Measurements from ENCODE around the gene KIAA0408. TPM values are rescaled to one million over a fixed set of nuclear protein-coding genes. Genes with fewer than 3 reads are reported as not detected.

The KIAA0408 gene
- total RNA-seq, 5 donors from 2014 or later (not counting 1 experiment from before 2014, with no cell fraction given): 2.2 to 6.4 (median 3.5) TPM

- ChIA-PET CTCF (interaction anchor here (0.8 to 1.6 kb wide), 2 partner anchors 21 to 27 kb away, joined by 3 to 4 read pairs; no protein-coding TSS in a partner anchor), POLR2A (no interaction called here)
- Histone ChIP-seq H3K27ac (ENCODE audit: low read length) (no peak overlapping the region), H3K27me3 (replicated peaks in 1 of 2; ENCODE audit: control insufficient read depth in 2 of 2, extremely low read depth in 1 of 2, insufficient read depth in 2 of 2, low read length in 1 of 2) (no peaks in the 10 kb centered on the region), H3K4me3 (ENCODE audit: control insufficient read depth in 1 of 2, extremely low read depth in 1 of 2, low read length in 1 of 2) (no peak overlapping the region), H3K36me3 (ENCODE audit: control insufficient read depth in 2 of 2, extremely low read depth in 1 of 2, insufficient read depth in 1 of 2, low read length in 1 of 2) (no peaks in the 10 kb centered on the region), H3K4me1 (ENCODE audit: control insufficient read depth in 1 of 2, extremely low read depth in 1 of 2, insufficient read depth in 2 of 2, low read length in 2 of 2) (peaks cover 0 to 3% of the 10 kb centered on the region in 2 experiments), H3K9me3 (no peaks in the 10 kb centered on the region)
- no peak overlapping the region for H3K27ac Mint-ChIP-seq
- H3K4me1 Mint-ChIP-seq: peaks cover 11 to 22% (median 15%) of the 10 kb centered on the region in 3 donors
- H3K9me3 Mint-ChIP-seq: no peaks in the 10 kb centered on the region
- H3K4me3 Mint-ChIP-seq: no peak overlapping the region
- H3K27me3 Mint-ChIP-seq: no peaks in the 10 kb centered on the region
- ATAC-seq (replicated peaks in 1 of 4) (no peak), DNase-seq (no peak)
- WGBS (ENCODE audit: insufficient coverage): no CpG with 5 or more reads among the region's 1 CpG
- H3K36me3 Mint-ChIP-seq: peaks cover 13% of the 10 kb centered on the region
Measured at GRCh38 chr6:127489248-127489647, 30.1 kb upstream of the KIAA0408 start.

- H3K9me3 Mint-ChIP-seq: no peaks in the 10 kb centered on the region
- 100% methylated on average over 1 of the region's 3 CpGs for WGBS (ENCODE audit: insufficient coverage)
- ATAC-seq (replicated peaks in 1 of 4): no peak
- Histone ChIP-seq H3K4me1 (ENCODE audit: control insufficient read depth in 1 of 2, extremely low read depth in 1 of 2, insufficient read depth in 2 of 2, low read length in 2 of 2) (peaks cover 0 to 7% of the 10 kb centered on the region in 2 experiments), H3K4me3 (ENCODE audit: control insufficient read depth in 1 of 2, extremely low read depth in 1 of 2, low read length in 1 of 2) (no peak overlapping the region), H3K9me3 (no peaks in the 10 kb centered on the region), H3K27ac (ENCODE audit: low read length) (no peak overlapping the region), H3K36me3 (ENCODE audit: control insufficient read depth in 2 of 2, extremely low read depth in 1 of 2, insufficient read depth in 1 of 2, low read length in 1 of 2) (no peaks in the 10 kb centered on the region), H3K27me3 (replicated peaks in 1 of 2; ENCODE audit: control insufficient read depth in 2 of 2, extremely low read depth in 1 of 2, insufficient read depth in 2 of 2, low read length in 1 of 2) (no peaks in the 10 kb centered on the region)
- H3K36me3 Mint-ChIP-seq: peaks cover 17% of the 10 kb centered on the region
- ChIA-PET CTCF (interaction anchor here in 1 of 2 donors (1.6 kb wide), 1 partner anchor 29 kb away, joined by 4 read pairs; no protein-coding TSS in a partner anchor), POLR2A (no interaction called here)
- H3K4me1 Mint-ChIP-seq: peaks cover 20 to 31% (median 24%) of the 10 kb centered on the region in 3 donors
- no peak for DNase-seq
- no peak overlapping the region for H3K27ac Mint-ChIP-seq
- H3K4me3 Mint-ChIP-seq: no peak overlapping the region
- H3K27me3 Mint-ChIP-seq: no peaks in the 10 kb centered on the region
Measured at GRCh38 chr6:127486934-127487333, 27.7 kb upstream of the KIAA0408 start.

DNA sequence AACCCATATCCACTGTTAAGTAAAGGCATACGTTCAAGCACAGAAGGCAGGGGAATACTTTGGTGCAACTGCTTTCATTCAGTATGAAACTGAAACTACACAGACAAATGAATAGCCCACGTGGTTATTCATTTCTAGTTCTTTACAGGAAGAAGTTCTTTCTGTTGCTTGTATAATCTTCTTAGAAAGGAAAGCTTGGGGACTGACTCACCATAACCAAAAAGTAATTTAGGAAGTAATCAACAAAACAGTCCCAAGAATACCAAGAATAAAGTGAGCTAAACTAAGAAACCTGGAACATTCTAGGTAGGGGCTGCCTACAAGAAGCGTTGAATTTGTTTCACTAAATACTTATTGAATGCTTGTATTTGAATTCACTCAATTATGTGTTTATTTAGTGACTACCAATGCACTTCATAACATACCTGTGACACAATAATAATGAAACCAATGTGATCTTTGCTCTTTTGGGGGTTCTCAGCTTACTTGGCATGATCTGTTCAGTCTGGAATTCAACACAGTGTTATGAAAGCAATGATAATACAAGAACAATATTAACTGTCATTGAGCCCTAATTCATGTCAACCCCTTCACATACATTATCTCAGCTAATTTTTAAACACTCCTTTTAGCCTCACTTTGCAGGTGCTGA lies 25.1 kb upstream of the KIAA0408 start:
- Histone ChIP-seq H3K4me1 (ENCODE audit: control insufficient read depth in 1 of 2, extremely low read depth in 1 of 2, insufficient read depth in 2 of 2, low read length in 2 of 2) (peaks cover 0 to 7% of the 10 kb centered on the region in 2 experiments), H3K27ac (ENCODE audit: low read length) (peak overlapping the region; percentile 71), H3K4me3 (ENCODE audit: control insufficient read depth in 1 of 2, extremely low read depth in 1 of 2, low read length in 1 of 2) (peak overlapping the region; percentile 8 to 23), H3K9me3 (no peaks in the 10 kb centered on the region), H3K36me3 (ENCODE audit: control insufficient read depth in 2 of 2, extremely low read depth in 1 of 2, insufficient read depth in 1 of 2, low read length in 1 of 2) (no peaks in the 10 kb centered on the region), H3K27me3 (replicated peaks in 1 of 2; ENCODE audit: control insufficient read depth in 2 of 2, extremely low read depth in 1 of 2, insufficient read depth in 2 of 2, low read length in 1 of 2) (no peaks in the 10 kb centered on the region)
- no peaks in the 10 kb centered on the region for H3K27me3 Mint-ChIP-seq
- H3K27ac Mint-ChIP-seq: peak overlapping the region; percentile 61 to 75
- H3K4me3 Mint-ChIP-seq: peak overlapping the region; percentile 59 to 78 (median 62)
- WGBS (ENCODE audit: insufficient coverage): no CpG with 5 or more reads among the region's 3 CpGs
- ChIA-PET POLR2A (no interaction called here), CTCF (interaction anchor here (0.9 to 3.1 kb wide), 5 partner anchors 14 to 1769 kb away, joined by 3 to 22 read pairs (median 6); no protein-coding TSS in a partner anchor)
- peak in 1 of 35 experiments; percentile 44 for DNase-seq
- peak; percentile 86 to 93 (median 90) for ATAC-seq (replicated peaks in 1 of 4)
- peaks cover 19% of the 10 kb centered on the region for H3K36me3 Mint-ChIP-seq
- no peaks in the 10 kb centered on the region for H3K9me3 Mint-ChIP-seq
- H3K4me1 Mint-ChIP-seq: peaks cover 20 to 27% (median 24%) of the 10 kb centered on the region in 3 donors

DNA sequence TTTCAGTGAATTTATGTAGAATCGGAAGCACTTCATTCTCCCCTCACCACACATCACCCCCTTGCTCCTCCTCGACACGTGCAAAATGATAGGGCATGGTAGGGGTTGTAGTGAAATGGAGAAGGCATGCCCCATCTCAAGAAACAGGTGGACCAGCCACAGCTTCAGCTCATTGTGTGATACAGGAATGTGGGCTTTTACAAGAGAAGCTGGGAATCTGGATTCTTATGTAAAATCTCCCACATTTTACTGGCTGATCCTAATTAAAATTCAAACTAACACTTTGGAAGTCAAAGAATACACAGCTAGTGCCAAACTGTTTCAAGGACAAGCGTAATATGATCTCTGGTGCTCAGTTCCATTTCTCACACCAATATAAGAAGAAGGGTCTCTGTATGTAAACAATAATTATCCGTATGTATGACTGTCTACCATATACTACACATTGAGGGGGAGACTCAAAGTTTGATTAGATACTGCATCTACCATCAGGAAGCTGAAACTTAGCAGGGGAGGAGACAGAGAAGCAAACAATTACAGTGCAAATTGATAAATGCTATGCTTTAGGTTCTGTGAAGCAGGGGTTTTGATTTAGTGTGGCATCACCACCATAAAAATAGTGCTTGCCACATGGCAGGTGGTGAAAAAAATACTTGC lies 24.3 kb upstream of the KIAA0408 start:
- CTCF ChIA-PET: interaction anchor here (0.6 to 3.1 kb wide), 6 partner anchors 9 to 1769 kb away, joined by 3 to 22 read pairs (median 4); no protein-coding TSS in a partner anchor
- WGBS (ENCODE audit: insufficient coverage): no CpG with 5 or more reads among the region's 5 CpGs
- H3K4me1 ChIP-seq (ENCODE audit: control insufficient read depth in 1 of 2, extremely low read depth in 1 of 2, insufficient read depth in 2 of 2, low read length in 2 of 2): peaks cover 0 to 7% of the 10 kb centered on the region in 2 experiments
- H3K27ac ChIP-seq (ENCODE audit: low read length): peak overlapping the region; percentile 71
- no peaks in the 10 kb centered on the region for H3K9me3 Mint-ChIP-seq
- DNase-seq (no peak), ATAC-seq (replicated peaks in 1 of 4) (peak in 3 of 4 experiments; percentile 7 to 18 (median 17))
- no peaks in the 10 kb centered on the region for H3K27me3 ChIP-seq (replicated peaks in 1 of 2; ENCODE audit: control insufficient read depth in 2 of 2, extremely low read depth in 1 of 2, insufficient read depth in 2 of 2, low read length in 1 of 2)
- peak overlapping the region in 1 of 2 donors; percentile 8 for H3K4me3 ChIP-seq (ENCODE audit: control insufficient read depth in 1 of 2, extremely low read depth in 1 of 2, low read length in 1 of 2)
- peak overlapping the region; percentile 59 to 78 (median 62) for H3K4me3 Mint-ChIP-seq
- POLR2A ChIA-PET: no interaction called here
- peak overlapping the region; percentile 61 to 75 for H3K27ac Mint-ChIP-seq
- H3K36me3 Mint-ChIP-seq: peaks cover 25% of the 10 kb centered on the region
- peaks cover 20 to 27% (median 24%) of the 10 kb centered on the region in 3 donors for H3K4me1 Mint-ChIP-seq
- H3K36me3 ChIP-seq (ENCODE audit: control insufficient read depth in 2 of 2, extremely low read depth in 1 of 2, insufficient read depth in 1 of 2, low read length in 1 of 2): no peaks in the 10 kb centered on the region
- no peaks in the 10 kb centered on the region for H3K9me3 ChIP-seq
- H3K27me3 Mint-ChIP-seq: peaks cover 0 to 1% of the 10 kb centered on the region in 2 donors

GRCh38 chr6:127482325-127482724 lies 23.1 kb upstream of the KIAA0408 start:
- POLR2A ChIA-PET: no interaction called here
- Mint-ChIP-seq H3K4me1 (peaks cover 20 to 27% (median 24%) of the 10 kb centered on the region in 3 donors), H3K27ac (no peak overlapping the region), H3K36me3 (peaks cover 33% of the 10 kb centered on the region), H3K4me3 (no peak overlapping the region), H3K27me3 (peaks cover 0 to 4% of the 10 kb centered on the region in 2 donors), H3K9me3 (no peaks in the 10 kb centered on the region)
- ATAC-seq (replicated peaks in 1 of 4) (no peak), DNase-seq (no peak)
- no peaks in the 10 kb centered on the region for H3K27me3 ChIP-seq (replicated peaks in 1 of 2; ENCODE audit: control insufficient read depth in 2 of 2, extremely low read depth in 1 of 2, insufficient read depth in 2 of 2, low read length in 1 of 2)
- no peaks in the 10 kb centered on the region for H3K9me3 ChIP-seq
- H3K27ac ChIP-seq (ENCODE audit: low read length): no peak overlapping the region
- H3K36me3 ChIP-seq (ENCODE audit: control insufficient read depth in 2 of 2, extremely low read depth in 1 of 2, insufficient read depth in 1 of 2, low read length in 1 of 2): no peaks in the 10 kb centered on the region
- CTCF ChIA-PET: interaction anchor here in 1 of 2 donors (0.6 kb wide), 1 partner anchor 923 kb away, joined by 3 read pairs; no protein-coding TSS in a partner anchor
- WGBS (ENCODE audit: insufficient coverage): no CpG with 5 or more reads among the region's 2 CpGs
- no peak overlapping the region for H3K4me3 ChIP-seq (ENCODE audit: control insufficient read depth in 1 of 2, extremely low read depth in 1 of 2, low read length in 1 of 2)
- H3K4me1 ChIP-seq (ENCODE audit: control insufficient read depth in 1 of 2, extremely low read depth in 1 of 2, insufficient read depth in 2 of 2, low read length in 2 of 2): peaks cover 0 to 7% of the 10 kb centered on the region in 2 experiments

GRCh38 chr6:127481628-127482027 lies 22.4 kb upstream of the KIAA0408 start:
- no CpG with 5 or more reads among the region's 4 CpGs for WGBS (ENCODE audit: insufficient coverage)

More at GRCh38 chr6:127481628-127482027, 22.4 kb upstream of the KIAA0408 start:
- H3K27me3 ChIP-seq (replicated peaks in 1 of 2; ENCODE audit: control insufficient read depth in 2 of 2, extremely low read depth in 1 of 2, insufficient read depth in 2 of 2, low read length in 1 of 2): no peaks in the 10 kb centered on the region
- H3K27ac ChIP-seq (ENCODE audit: low read length): no peak overlapping the region
- Mint-ChIP-seq H3K27me3 (peaks cover 0 to 4% of the 10 kb centered on the region in 2 donors), H3K4me3 (no peak overlapping the region), H3K36me3 (peaks cover 33% of the 10 kb centered on the region), H3K4me1 (peaks cover 20 to 27% (median 24%) of the 10 kb centered on the region in 3 donors), H3K27ac (no peak overlapping the region), H3K9me3 (no peaks in the 10 kb centered on the region)
- POLR2A ChIA-PET: no interaction called here
- no peak for ATAC-seq (replicated peaks in 1 of 4)
- H3K4me1 ChIP-seq (ENCODE audit: control insufficient read depth in 1 of 2, extremely low read depth in 1 of 2, insufficient read depth in 2 of 2, low read length in 2 of 2): peaks cover 0 to 7% of the 10 kb centered on the region in 2 experiments
- H3K36me3 ChIP-seq (ENCODE audit: control insufficient read depth in 2 of 2, extremely low read depth in 1 of 2, insufficient read depth in 1 of 2, low read length in 1 of 2): no peaks in the 10 kb centered on the region
- H3K9me3 ChIP-seq: no peaks in the 10 kb centered on the region
- no peak overlapping the region for H3K4me3 ChIP-seq (ENCODE audit: control insufficient read depth in 1 of 2, extremely low read depth in 1 of 2, low read length in 1 of 2)
- CTCF ChIA-PET: no interaction called here
- no peak for DNase-seq
